Ascending aorta (tissue), 2 donors: ENCODE data around the gene NID2. TPM values are rescaled to one million over a fixed set of nuclear protein-coding genes. Genes with fewer than 3 reads are reported as not detected.

Experiments
- DNase-seq, 2 donors: peaks; one replicate each; pipeline ENCODE4 v3.0.0-alpha.2; 2019; ENCODE audit warnings: low spot score in 2 of 2
- H3K27ac ChIP-seq, 2 donors: fragments of 200-600 bp; sonication (generic); one replicate each; pipeline ENCODE4 v1.5.1; 2016 to 2017; ENCODE audit warnings: mild to moderate bottlenecking in 1 of 2
- H3K27me3 ChIP-seq: fragments of 200-600 bp; sonication (generic); one replicate; pipeline ENCODE4 v1.5.1; 2017
- H3K36me3 ChIP-seq, 2 donors: fragments of 200-600 bp; sonication (generic); one replicate each; pipeline ENCODE4 v1.5.1; 2016
- H3K4me1 ChIP-seq, 2 donors: fragments of 200-600 bp; sonication (generic); one replicate each; pipeline ENCODE4 v1.5.1; 2016 to 2017; ENCODE audit warnings: mild to moderate bottlenecking in 1 of 2
- H3K4me3 ChIP-seq, 2 donors: fragments of 200-600 bp; sonication (generic); one replicate each; pipeline ENCODE4 v1.5.1; 2016 to 2017; ENCODE audit warnings: mild to moderate bottlenecking in 1 of 2
- H3K9me3 ChIP-seq, 2 donors: fragments of 200-600 bp; sonication (generic); one replicate each; pipeline ENCODE4 v1.5.1; 2016
- intact Hi-C: fragments of 100-400 bp; cut with DNase I; formaldehyde crosslinking; loops from one replicate; pipeline ENCODE4 v1.15.1; 2023
- total RNA-seq: library from RNA; depleted of rRNA; stranded (reverse); fragments of >200 nt; gene quantifications from one replicate; pipeline ENCODE4 v1.1.0, GENCODE V29; 2016
- TF ChIP-seq, protein P1 (sequence below), 3 experiments: fragments of 200-600 bp in 2 of 3; fragments of 450-650 bp in 1 of 3; sonication (generic) in 2 of 3; IDR thresholded peaks; one replicate each; pipeline ENCODE4 v1.5.1; 2016 to 2019; ENCODE audit warnings: antibody characterized with exemption in 3 of 3, mild to moderate bottlenecking in 1 of 3, moderate library complexity in 1 of 3

Gene NID2
- total RNA-seq, 1 donor from 2014 or later = 12.2 TPM

DNA sequence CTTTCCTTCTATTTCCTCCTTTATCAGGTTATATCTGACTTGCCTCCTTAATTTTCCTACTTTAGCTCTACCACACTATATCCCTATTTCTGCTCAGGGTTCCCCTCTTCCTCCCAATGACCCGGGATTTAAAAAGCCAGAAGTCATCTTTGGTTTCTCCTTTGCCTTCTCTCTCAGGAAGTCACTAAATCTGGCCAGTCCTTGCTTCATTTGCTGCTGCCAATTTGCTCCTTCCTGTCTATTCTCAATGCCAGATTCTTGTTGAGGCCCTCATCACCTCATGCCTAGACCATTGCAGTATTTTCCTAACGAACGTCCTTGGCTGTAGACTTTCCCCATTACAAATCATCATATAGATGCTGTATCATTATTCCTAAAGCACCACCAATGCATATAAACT lies 26.5 kb upstream of the NID2 start:
- Histone ChIP-seq H3K36me3 (no peaks in the 10 kb centered on the region), H3K27ac (no peak overlapping the region), H3K4me1 (no peaks in the 10 kb centered on the region), H3K27me3 (no peaks in the 10 kb centered on the region), H3K4me3 (no peak overlapping the region), H3K9me3 (no peaks in the 10 kb centered on the region)
- DNase-seq = no peak
- intact Hi-C loops = no loop called here
- TF ChIP-seq, protein P1, sequence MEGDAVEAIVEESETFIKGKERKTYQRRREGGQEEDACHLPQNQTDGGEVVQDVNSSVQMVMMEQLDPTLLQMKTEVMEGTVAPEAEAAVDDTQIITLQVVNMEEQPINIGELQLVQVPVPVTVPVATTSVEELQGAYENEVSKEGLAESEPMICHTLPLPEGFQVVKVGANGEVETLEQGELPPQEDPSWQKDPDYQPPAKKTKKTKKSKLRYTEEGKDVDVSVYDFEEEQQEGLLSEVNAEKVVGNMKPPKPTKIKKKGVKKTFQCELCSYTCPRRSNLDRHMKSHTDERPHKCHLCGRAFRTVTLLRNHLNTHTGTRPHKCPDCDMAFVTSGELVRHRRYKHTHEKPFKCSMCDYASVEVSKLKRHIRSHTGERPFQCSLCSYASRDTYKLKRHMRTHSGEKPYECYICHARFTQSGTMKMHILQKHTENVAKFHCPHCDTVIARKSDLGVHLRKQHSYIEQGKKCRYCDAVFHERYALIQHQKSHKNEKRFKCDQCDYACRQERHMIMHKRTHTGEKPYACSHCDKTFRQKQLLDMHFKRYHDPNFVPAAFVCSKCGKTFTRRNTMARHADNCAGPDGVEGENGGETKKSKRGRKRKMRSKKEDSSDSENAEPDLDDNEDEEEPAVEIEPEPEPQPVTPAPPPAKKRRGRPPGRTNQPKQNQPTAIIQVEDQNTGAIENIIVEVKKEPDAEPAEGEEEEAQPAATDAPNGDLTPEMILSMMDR (IDR thresholded peaks at IDR 0.05) = no peak

DNA sequence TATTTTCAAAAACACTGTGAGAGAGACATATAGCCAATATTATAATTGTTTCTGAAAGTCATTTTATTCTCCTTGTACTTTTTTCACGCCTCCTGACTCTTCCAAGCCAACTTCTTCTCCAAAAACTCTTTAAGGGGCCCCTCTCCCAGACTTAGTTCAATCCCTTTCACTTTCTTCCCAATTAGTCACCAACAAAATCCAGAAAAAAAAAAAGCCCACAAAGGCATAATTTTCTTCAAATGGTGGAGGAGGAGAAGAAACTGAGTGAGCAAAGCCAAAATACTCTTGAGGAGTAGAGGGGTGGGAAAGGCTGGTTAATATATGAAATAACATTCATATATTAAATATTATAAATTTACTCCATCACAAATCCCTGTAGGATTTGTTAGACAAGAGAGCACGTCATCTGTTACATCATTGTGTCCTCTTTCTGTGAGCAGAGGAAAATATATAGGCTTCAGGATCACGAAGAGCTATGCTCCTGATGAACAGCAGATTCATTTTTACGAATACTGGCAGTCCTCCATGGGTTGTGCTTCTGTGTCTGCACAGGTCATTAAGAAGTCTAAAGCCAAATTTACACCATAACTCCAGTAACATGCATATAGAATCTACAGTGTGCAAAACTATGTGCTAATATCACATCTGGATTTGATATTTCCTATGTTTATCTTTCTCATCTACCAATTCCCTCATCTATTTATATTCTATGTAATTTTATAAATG lies 25.9 kb upstream of the NID2 start:
- H3K27me3 ChIP-seq = no peaks in the 10 kb centered on the region
- H3K4me1 ChIP-seq = no peaks in the 10 kb centered on the region
- no peak overlapping the region for H3K4me3 ChIP-seq
- H3K36me3 ChIP-seq = no peaks in the 10 kb centered on the region
- TF ChIP-seq, protein P1 (IDR thresholded peaks at IDR 0.05) = no peak
- no peak overlapping the region for H3K27ac ChIP-seq
- intact Hi-C loops = no loop called here
- no peak for DNase-seq
- H3K9me3 ChIP-seq = no peaks in the 10 kb centered on the region

DNA sequence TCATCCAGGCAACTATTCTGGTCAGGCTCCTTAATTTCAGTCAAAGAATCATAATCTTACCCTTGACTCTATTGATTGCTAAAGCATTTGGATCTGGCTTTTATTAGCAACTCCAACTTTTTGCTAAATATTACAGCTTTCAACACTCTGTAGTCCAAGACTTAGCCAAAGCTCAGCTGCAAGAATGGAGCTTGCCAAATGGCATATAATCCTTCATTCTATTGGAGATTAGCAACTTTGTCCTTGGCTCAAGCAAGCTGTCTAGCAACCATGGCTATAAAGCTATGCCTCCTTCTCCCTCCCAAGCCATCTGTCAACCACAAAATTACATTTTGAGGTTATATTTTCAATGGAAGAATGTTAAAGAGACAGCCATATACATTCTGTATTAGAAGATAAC lies 23.1 kb upstream of the NID2 start:
- TF ChIP-seq, protein P1 (IDR thresholded peaks at IDR 0.05) = no peak
- Histone ChIP-seq H3K9me3 (no peaks in the 10 kb centered on the region), H3K27ac (no peak overlapping the region), H3K4me3 (no peak overlapping the region), H3K27me3 (no peaks in the 10 kb centered on the region), H3K36me3 (no peaks in the 10 kb centered on the region), H3K4me1 (no peaks in the 10 kb centered on the region)
- intact Hi-C loops = no loop called here
- no peak for DNase-seq

DNA sequence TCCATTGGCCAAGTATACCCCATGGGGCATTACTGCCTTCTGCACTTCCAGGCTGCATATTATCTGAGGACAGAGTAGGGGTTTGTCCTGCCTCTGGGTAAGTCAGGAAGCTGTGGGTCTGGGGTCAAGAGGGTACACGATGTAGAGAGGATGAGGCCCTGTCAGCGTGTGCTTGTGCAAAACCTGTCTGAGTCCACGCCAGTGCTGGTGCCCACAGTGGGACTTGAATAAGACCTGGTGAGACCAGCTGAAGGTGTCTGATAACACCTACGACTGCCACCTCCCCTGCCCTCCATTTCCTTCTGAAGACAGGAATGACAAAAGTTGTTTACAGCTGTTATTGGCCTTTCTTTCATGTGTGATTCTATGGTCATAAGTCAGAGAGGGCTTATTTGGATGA lies 22.1 kb upstream of the NID2 start:
- no peaks in the 10 kb centered on the region for H3K36me3 ChIP-seq
- no peak overlapping the region for H3K4me3 ChIP-seq
- H3K27ac ChIP-seq = no peak overlapping the region
- no peaks in the 10 kb centered on the region for H3K9me3 ChIP-seq
- TF ChIP-seq, protein P1 (IDR thresholded peaks at IDR 0.05) = no peak
- H3K27me3 ChIP-seq = no peaks in the 10 kb centered on the region
- intact Hi-C loops = no loop called here
- no peaks in the 10 kb centered on the region for H3K4me1 ChIP-seq
- no peak for DNase-seq

DNA sequence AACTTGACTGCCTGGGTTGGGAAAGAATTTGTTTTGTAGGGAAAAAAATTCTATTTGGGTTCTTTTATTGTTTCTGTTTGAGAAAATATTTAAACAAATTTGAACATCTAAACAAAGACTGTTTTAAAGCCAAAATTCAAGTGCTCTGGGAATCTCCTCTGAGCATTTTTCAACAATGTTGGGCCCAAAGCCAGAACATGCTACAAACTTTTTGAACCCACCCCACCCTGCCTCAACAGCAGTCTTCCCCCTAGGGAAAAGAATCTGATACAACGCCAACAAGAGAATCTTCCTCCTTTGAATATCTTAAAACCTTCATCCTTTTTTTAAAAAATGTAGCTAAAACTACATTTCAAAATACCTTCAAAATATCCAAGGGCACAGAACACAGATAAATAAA lies 20.4 kb upstream of the NID2 start:
- no peak for DNase-seq

More for the DNA sequence above, 20.4 kb upstream of the NID2 start:
- intact Hi-C loops = no loop called here
- Histone ChIP-seq H3K9me3 (no peaks in the 10 kb centered on the region), H3K36me3 (no peaks in the 10 kb centered on the region), H3K4me3 (no peak overlapping the region), H3K27me3 (no peaks in the 10 kb centered on the region), H3K27ac (no peak overlapping the region), H3K4me1 (no peaks in the 10 kb centered on the region)
- TF ChIP-seq, protein P1 (IDR thresholded peaks at IDR 0.05) = no peak
